ENCODE measurements around the gene CBY2.

Gene CBY2

DNA sequence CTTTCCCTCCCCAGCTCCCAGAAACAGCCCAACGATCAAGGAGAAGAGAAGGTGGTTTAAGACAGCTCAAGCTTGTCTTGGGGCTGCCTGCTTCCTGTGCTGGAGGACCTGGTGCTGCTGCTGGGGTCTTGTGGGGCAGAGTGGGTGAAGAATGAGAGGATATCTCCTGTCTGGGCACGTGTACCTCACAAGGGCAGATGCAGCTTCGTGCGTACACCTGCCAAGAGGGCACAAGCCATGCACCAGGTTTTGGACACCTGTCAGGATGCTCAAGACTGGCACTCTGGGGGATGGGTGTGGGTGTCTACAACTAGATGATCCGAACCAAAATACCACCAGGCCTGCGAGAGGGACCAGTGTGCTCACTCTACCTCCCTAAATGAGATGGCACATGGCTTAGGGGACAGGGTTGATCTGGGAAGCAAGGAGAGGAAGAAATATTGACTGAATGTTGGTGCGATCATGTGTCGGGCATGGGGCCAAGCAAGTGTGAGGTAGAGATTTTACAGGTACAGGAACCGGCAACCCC, 2.2 kb downstream of the CBY2 start:
- DNase-seq = no peak

DNA sequence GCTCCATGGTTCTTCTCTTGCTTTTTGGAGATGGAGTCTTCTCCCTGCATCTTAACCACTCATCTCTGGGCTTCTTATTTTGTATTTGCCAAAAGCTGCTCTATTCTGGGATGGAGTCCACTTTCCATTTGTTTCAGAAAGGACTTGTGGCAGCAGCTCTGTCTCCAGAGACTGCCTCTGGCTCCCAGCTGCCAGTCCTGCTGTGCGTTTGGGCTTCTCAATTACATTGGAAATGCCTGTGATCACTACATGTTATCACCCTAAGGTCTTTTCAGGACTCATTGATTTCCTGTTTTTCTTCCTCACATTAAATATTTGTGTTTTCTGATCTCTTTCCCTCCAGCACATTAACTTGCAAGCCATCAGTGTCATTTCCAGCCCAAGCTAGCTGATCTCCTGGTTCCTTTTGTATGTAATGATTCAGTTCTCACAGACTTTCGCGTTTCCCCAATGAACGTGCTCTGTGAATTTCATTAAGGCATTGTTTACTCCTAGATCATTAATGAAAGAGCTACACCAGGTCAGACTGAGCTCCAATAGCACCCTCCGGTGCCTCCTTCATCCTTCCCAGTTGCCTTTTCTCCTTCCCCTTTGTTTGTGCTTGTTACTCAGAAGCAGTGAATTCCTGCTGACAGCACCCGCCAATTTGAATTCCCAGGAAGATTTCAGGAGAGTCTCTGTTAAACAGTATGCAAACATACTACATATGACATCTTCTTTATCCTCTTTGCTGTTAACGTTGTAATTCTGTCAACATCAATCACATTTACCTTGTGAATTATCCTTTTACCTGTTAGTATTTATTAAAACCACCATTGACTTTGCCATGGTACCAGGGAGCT, 3.0 kb downstream of the CBY2 start:
- no peak for DNase-seq

DNA sequence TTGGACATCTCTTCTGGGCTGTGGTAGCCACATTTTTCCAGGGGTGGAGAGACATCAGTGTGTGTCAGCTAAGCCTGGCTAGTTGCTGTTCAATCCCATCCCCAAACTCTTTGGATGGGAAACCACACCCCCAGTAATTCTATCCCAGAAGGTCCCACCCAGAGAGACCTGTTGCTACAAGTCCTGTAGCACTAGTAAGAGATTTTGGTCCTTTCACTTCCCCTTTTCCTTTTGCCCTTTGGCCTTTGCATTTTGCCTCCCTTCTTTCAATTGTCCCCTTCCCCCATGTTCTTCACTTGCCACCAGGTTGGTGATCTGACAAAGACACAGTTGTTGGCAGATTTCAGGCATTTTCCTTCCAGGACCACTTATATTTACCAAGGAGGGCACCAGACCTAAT, 3.8 kb downstream of the CBY2 start:
- no peak for DNase-seq

DNA sequence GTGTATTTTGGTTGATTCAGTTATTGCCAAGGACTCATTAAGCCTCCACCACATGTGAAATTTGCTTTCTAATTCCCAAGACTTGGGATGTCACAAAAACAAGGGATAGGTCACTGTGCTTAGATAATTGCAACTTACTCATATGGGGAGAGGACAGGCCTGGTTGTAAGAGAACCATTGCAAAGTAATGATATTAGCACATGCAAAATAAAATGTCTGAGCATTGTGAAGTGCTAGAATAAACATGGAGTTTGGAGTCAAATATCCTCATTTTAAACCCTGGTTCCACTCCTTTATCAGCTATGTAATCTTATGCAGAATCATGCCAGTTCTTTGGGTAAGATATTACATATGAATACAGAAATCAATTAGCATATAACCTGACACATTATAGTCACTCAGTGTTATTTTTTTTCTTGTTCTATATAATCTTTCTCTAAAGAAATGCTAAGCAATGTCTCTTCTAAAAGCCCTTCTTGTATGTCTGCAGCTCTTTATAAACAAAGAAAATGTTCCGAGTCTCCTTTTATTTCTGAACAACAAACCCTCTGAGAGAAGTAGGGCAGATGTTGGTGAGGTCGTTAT, 5.5 kb downstream of the CBY2 start:
- no peak for DNase-seq

DNA sequence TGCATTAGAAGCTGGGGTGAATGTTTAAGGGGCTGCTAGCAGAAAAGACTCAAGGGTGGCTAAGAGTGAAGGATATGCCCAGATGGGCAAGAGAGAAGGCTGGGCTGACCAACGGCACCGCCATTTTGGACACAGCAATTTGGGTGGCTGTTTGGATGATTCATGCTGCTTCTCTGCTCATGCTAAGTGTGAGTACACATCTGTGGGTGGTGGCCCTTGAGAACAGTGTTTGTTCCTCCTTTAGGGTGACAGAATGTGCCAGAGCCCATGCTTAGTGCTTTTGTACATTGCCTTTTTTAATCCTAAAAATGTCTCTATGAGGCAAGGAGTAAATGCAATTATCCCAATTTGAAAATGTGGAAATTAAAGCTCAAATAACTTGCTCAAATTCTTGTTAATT, 9.8 kb downstream of the CBY2 start:
- no peak for DNase-seq

DNA sequence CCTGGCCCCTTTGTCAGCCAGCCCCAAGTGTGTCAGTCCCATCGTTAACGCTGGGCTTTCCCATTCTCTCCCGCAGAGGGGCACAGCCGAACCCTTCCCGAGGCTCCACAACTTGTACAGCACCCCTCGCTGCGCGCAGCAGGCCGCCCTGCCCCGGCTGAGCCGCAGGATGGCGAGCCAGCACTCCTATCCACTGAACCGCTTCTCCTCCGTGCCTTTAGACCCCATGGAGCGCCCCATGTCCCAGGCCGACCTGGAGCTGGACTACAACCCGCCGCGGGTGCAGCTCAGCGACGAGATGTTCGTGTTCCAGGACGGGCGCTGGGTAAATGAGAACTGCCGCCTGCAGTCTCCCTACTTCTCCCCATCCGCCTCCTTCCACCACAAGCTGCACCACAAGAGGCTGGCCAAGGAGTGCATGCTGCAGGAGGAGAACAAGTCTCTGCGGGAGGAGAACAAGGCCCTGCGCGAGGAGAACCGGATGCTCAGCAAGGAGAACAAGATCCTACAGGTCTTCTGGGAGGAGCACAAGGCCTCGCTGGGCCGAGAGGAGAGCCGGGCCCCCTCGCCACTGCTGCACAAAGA, 11.1 kb downstream of the CBY2 start:
- no peak for DNase-seq

DNA sequence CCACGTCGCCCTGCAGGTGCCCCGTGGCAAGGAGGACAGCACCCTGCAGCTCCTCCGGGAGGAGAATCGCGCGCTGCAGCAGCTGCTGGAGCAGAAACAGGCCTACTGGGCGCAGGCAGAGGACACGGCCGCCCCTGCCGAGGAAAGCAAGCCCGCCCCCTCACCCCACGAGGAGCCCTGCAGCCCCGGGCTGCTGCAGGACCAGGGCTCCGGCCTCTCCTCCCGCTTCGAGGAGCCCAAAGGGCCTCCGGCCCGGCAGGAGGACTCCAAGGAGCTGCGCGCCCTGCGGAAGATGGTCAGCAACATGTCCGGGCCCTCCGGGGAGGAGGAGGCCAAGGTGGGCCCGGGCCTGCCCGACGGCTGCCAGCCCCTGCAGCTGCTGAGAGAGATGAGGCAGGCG, 11.6 kb downstream of the CBY2 start:
- DNase-seq = no peak

DNA sequence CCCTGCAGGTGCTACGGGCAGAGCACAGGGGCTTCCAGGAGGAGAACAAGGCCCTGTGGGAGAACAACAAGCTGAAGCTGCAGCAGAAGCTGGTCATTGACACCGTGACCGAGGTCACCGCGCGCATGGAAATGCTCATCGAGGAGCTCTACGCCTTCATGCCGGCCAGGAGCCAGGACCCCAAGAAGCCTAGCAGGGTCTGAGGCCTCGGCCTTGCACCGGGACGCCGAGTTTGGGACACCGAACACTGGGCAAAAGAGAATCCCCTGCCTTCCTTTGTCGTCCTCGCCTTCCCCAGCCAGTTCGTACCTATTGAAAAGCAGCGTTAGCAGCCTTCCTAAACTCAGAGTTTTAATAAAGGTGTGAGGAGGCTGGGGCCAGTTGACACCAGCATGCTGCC, 12.1 kb downstream of the CBY2 start:
- DNase-seq = no peak

DNA sequence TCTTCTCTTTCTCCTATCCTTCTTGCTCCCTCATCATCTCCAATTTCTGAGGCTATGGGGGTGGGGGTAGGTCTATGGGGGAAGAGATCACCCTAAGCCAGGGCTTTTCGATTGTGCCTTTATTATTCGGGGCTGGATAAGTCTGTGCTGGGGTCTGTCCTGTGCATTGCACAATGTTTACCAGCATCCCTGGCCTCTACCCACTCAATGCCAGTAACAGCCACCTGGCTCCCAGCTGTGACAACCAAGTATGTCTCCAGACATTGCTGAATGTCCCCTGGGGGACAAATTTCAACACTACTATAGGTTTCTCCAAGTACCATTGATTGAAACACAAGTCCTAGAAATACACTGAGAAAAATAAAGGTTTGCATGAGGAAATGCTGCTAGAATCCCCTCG, 13.2 kb downstream of the CBY2 start:
- no peak for DNase-seq

DNA sequence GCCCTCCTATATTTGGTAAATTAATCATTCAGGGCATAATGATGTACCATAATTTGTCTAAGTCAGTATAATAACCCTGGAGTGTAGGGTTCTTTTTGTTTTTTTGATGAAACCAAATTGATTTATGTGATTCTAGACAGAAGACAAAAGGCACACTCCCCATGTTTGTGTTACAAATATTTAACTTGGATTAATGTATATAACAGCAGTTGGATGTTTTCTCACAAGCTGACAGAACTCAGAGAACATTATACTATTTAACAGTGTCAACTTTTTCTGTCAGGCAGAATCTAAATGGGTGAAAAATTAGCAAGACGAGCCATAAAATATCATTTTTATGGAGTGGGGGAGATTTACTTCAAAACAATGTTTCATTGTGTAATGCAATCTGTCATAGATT, 15.2 kb downstream of the CBY2 start:
- no peak for DNase-seq

DNA sequence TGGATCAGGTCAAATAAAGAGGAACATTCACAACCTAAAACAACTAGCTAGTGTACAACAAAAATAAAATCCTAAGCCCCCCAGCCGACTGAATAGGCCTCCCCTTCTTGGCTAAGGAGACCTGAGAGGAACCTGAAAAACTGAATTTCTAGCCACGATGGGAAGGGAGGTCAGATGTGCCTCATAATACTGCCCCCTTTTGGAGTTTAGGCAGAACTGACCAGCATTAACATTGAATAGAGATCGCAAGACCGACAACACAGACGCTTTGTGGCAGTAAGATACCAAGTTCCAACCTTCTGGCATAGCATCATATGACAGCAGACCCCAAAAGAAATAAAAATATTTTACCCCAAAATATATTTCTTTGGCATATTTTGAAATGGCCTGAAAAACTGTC, 15.9 kb downstream of the CBY2 start:
- no peak for DNase-seq

DNA sequence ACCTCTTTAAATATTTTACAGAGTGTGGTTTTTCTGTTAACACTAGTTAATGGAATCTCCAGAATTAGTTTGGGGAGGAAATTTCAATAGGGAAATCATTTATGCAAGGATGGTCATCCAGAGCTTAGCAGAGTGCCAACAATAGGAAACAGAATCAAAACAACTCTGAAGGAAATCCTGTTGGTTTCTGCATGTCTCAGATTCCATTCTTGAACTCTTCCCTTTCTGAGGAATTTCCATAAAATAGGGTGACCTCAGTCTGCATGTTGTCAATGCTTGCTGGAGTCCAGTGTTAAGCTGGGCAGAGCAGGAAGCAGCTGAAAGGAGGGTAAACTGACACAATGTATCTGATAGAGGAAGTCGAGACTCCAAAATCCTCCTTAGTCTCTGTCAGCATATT, 16.9 kb downstream of the CBY2 start:
- no peak for DNase-seq

DNA sequence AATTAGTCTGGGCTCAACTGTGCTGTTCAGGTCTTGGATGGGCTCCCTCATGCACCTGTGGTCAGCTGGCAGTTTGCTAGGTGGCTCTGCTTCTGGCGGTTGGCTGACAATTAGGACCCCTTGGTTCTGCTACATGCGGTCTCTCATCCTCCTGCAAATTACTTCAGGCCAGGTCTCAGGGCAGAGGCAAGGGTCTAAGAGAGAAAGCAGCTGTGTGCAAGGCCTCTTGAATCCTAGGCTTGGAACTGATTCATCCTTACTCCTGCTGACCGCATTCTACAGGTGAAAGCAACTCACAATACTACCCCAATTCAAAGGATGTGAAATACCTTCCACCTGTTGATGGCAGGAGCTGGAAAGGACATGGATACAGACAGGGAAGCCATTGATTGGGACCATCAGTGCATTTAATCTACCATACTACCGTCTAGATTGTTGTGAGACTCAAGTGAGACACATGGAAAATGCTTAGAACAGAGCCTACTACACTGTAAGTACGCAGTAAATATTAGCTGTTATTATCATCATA, 19.1 kb downstream of the CBY2 start:
- no peak for DNase-seq

DNA sequence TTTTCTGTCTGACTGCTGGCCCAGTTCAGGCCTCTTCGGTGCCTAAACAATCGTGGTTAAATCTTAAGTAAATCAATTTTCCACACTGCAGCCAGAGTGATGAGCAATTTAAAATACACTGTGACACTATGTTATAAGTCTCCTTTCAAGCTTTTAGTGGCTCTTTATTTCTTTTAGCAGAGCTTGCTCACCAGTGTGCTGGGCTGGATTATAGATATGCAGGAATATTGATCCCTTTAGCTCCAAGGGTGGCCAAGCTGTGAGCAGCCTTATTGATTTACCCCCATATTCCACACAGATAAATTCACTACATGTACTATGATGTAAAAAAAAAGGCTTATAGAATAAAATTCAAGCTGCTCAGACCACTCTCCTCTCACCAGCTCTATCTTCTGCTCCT, 21.7 kb downstream of the CBY2 start:
- DNase-seq = no peak

DNA sequence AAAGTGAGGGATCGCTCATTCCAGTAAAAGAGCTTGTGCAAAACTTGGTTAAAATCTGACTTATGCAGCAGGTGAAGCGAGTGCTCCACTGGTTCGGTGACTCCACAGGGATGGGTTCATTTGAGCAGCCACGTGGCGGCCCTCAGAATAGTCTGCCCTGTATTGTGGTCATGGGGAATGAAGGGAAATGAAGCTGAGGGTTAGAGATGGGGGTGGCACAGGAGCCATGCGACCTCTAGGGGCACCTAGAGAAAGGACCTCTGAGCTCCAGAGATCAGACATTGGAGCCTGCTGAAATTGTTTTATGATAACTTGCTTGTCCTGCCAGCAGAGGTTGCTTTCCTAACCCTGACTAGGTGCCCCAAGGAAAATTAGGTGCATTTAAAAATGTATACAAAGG, 26.6 kb downstream of the CBY2 start:
- DNase-seq = no peak

DNA sequence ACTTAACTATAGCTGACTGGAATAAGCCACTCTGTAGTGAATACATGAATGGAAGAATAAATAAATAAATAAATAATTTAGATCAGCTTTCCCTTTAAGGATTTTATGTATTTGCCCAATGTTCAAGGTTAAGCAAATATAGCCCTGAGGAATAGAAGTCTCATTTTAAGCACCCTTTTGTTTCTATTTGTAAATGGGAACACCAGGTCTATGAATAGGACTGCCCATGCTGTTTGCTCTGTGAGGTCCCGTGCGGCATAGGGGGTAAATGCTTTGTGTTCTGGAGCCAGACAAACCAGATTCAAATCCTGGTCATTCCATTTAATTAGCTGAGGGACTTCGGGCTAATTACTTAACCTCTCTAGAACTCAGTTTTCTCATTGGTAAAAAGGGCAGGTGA, 29.3 kb downstream of the CBY2 start:
- peak; percentile 2 for DNase-seq

DNA sequence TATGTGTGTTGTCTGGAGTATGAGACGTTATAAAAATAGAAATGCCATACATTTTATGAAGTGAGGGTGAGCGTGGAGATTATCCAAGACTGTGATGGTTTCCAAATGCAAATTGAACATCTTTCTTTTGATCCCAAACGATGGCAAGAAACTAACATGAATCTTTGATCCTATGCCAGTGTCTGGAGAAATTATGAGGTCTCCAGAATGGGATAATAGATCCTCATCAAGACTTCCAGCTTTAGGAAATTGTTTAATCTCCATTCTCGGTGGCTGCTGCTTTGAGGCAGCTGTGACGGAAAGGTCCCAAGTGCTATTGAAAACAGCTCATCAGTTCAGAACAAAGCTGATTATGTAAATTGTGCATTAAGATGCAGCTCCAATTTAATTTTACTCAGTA, 30.8 kb downstream of the CBY2 start:
- no peak for DNase-seq

DNA sequence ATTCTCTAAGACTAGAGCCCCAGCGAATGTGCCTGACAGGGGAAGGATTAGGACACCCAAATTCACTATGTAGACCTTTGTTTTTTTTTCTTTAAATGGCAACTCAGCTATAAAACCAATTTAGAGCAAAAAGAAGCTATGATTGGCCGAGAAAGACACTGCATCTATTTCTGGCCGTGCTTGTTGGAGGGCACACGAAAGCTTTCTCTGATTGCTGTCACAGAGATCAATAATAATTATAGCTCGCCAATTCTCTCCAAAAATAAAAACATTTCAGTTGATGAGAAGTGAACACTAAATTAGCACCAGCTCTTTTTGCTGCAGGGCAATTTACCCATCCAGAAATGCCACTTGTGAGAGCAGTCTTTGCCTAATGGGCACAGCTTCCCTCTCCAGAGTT, 31.2 kb downstream of the CBY2 start:
- no peak for DNase-seq

DNA sequence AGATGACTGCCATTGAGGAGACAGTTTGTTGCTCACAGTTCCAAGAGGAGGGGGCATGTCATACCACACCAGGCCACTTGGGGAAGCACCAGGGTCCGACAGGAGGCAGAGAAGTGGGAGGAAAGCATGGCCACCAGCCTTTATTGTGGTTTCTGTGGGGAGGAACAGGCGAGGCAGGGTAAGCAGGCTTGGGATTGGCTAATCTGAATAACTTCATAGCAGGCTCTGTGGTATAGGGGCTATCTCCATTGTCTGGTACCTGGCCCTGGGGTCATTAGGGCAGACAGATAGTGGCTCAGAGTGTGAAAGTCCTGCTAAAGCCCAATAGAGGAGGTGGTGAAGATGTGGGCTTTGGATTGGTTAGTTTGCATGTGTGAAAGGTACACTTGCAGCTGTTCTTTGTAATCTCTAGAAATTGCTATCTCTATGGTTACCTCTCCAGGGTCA, 35.5 kb downstream of the CBY2 start:
- no peak for DNase-seq

DNA sequence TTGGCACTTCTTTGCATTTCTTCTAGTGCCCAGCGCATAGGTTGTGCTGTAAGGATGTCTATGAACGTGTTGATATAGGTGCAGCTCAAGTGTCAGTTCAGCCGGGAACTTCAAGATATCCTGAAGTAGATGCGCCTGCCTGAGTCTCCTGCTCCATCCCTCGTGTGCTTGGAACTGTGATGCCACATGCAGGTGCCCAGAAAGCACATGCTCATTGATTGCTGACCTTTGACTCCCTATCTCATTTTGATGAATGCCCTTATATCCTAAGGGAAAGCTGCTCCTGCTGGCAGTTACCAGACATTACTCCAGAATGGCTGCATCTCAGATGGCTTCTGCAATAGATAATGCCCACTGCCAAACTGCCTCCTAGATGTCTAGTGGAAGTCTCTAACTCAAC, 40.9 kb downstream of the CBY2 start:
- DNase-seq = no peak

DNA sequence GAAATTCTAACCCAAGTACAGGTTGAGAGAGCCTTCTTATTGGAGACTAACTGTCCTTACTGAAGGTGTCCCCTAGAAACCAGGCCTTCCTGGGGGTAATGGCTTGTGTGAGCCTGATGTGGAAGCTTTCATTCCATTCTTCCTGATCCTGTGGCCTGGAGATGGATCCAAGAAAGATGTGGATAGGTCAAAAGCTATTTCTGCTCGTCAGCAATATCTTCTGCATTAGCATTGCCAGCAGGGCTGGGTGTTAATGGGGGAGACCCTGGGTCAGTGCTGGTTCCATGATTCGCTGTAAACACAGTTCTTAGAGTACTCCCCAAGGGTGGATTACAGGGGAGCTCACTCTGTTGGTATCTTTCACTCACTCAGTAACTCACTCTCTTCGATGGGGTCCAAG, 42.9 kb downstream of the CBY2 start:
- no peak for DNase-seq

DNA sequence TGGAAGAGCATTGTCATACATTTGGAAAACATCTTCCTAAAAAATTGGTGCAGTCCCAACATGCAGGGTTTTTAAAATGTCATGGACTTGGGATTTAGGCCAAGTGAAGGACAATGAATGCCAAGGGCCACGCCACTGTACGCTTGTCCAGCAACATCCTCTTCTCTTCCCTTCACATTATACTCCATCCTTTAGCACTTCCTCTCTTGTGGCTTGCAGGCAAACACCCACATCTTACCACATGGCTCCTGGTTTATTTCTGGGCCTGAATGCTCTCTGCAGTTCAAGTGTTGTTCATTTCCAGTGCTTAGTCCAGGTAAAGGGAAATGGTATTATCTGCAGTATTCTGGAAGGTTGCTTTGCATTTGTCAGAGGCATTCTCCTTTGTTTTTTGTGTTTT, 45.0 kb downstream of the CBY2 start:
- DNase-seq = no peak

DNA sequence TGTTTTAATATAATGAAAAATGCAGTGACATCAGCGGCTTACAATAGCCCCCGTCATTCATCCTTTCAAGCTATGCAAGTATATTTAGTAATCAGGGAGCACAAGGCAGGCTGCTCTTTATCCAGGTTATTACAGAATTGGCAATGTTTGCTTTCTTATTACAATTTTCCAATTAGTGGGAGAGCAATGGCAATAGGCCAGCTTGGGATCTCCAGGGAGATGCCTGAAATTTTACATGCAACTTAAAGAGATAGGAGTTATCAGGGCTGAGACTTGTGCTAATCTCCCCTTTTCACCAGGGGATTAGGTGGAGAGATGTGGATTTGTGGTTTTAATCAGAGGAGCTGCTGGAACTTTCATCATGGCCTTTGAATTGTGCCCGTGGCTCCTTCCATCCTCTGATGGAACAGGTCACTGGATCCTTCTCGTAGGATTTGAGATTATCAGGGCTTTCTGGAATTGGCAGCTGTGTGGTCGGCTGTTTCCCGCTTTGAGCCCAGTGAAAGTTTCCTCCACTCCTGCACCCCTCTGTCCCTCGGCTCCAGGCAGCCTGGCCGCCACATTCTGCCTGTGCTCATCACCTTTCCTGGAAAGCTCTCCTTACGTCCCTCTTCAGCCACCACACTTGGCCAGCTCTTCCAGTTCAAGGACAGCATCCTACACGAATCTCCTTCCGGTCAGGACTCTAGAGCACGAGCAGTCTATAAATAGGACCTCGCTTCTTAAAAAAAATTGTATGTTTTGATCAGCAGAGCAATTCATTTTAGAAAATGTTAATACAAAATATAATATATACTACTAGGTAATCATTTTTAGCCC, 47.0 kb downstream of the CBY2 start:
- DNase-seq = no peak
